Measurements from ENCODE around the gene TCF7. TPM values are rescaled to one million over a fixed set of nuclear protein-coding genes. Genes with fewer than 3 reads are reported as not detected.

The TCF7 gene
- total RNA-seq = 5.1 and 7.1 TPM in 2 replicates

GRCh38 chr5:134113902-134114875, at the start of gene TCF7:
TSS of gene TCF7 (plus strand) at chr5:134114681. CDS start at chr5:134114907, 226 bp downstream.

GRCh38 chr5:134176511-134177368, 62.3 kb downstream of the TCF7 start, which contains the start of gene SKP1:
TSS of gene SKP1 (minus strand) at chr5:134176950. CDS start at chr5:134174022, 2,928 bp downstream.

Other genes with a start within 250 kb of the TCF7 start
- gene C5orf15, start 146.1 kb upstream of the TCF7 start, total RNA-seq = 48.6 and 57.3 TPM in 2 replicates
- gene VDAC1, start 109.7 kb upstream of the TCF7 start, total RNA-seq = 362 and 375 TPM in 2 replicates
- gene SKP1, start 62.3 kb downstream of the TCF7 start, total RNA-seq = 336 and 360 TPM in 2 replicates
- 64.7 and 117 TPM in 2 replicates for gene PPP2CA, start 111.4 kb downstream of the TCF7 start, total RNA-seq